Thoracic aorta (tissue), 2 donors: ENCODE data around the gene AK5. TPM values are rescaled to one million over a fixed set of nuclear protein-coding genes. Genes with fewer than 3 reads are reported as not detected.

ENCODE experiments used
- ATAC-seq: fragments of 150-250 bp; one replicate; pipeline ENCODE4 v1.8.0; 2017; ENCODE audit warnings: low read depth; ENCODE audit not compliant: insufficient number of reproducible peaks, low FRiP score
- DNase-seq: peaks from one replicate; pipeline ENCODE4 v3.0.0-alpha.2; 2020; ENCODE audit warnings: low spot score
- H3K27ac ChIP-seq, 2 donors: fragments of 200-600 bp; sonication (generic); 1 replicate in 1 of 2; 2 replicates in 1 of 2; pipeline ENCODE4 v1.5.1; 2016; ENCODE audit warnings: mild to moderate bottlenecking in 2 of 2, moderate library complexity in 2 of 2
- H3K27me3 ChIP-seq: fragments of 200-600 bp; sonication (generic); replicated peaks from 2 replicates; pipeline ENCODE4 v1.6.0; 2016; ENCODE audit warnings: mild to moderate bottlenecking; ENCODE audit not compliant: insufficient read depth
- H3K36me3 ChIP-seq: fragments of 200-600 bp; sonication (generic); one replicate; pipeline ENCODE4 v1.5.1; 2016
- H3K4me1 ChIP-seq, 2 donors: fragments of 200-600 bp; sonication (generic); 1 replicate in 1 of 2; 2 replicates in 1 of 2; pipeline versions ENCODE4 v1.5.1 to v1.6.0; 2016; ENCODE audit warnings: low read depth in 2 of 2, mild to moderate bottlenecking in 1 of 2; ENCODE audit not compliant: control insufficient read depth in 1 of 2
- H3K4me3 ChIP-seq: fragments of 200-600 bp; sonication (generic); 2 replicates; pipeline ENCODE4 v1.5.1; 2016; ENCODE audit warnings: mild to moderate bottlenecking
- H3K9me3 ChIP-seq: fragments of 200-600 bp; sonication (generic); 2 replicates; pipeline ENCODE4 v1.5.1; 2016
- CTCF ChIP-seq: fragments of 200-600 bp; sonication (generic); IDR thresholded peaks from one replicate; pipeline ENCODE4 v1.5.1; 2019; ENCODE audit warnings: antibody characterized with exemption
- total RNA-seq, 2 donors: library from RNA; depleted of rRNA; stranded (reverse); fragments of >200 nt; gene quantifications; one replicate each; pipeline versions ENCODE4 v1.1.0 to v1.2.3, GENCODE V29; 2016

The AK5 gene
- total RNA-seq, 2 donors from 2014 or later = 0.56 to 1.4 TPM

- ATAC-seq (no peak), DNase-seq (no peak)
- no peak overlapping the region for H3K27ac ChIP-seq
- no peaks in the 10 kb centered on the region for H3K27me3 ChIP-seq
- peaks cover 29% of the 10 kb centered on the region for H3K36me3 ChIP-seq
- H3K9me3 ChIP-seq = no peaks in the 10 kb centered on the region
- H3K4me1 ChIP-seq = no peaks in the 10 kb centered on the region
- no peak overlapping the region for H3K4me3 ChIP-seq
- no peak for TF ChIP-seq CTCF
Measured at GRCh38 chr1:77565321-77565720, 283.5 kb downstream of the AK5 start.

GRCh38 chr1:77571642-77572041 is 289.8 kb downstream of the AK5 start:
- ATAC-seq (no peak), DNase-seq (no peak)
- no peak overlapping the region for H3K4me3 ChIP-seq
- H3K9me3 ChIP-seq = no peaks in the 10 kb centered on the region
- H3K4me1 ChIP-seq = no peaks in the 10 kb centered on the region
- no peak overlapping the region for H3K27ac ChIP-seq
- no peaks in the 10 kb centered on the region for H3K27me3 ChIP-seq
- no peak for TF ChIP-seq CTCF
- peaks cover 29% of the 10 kb centered on the region for H3K36me3 ChIP-seq

- H3K4me3 ChIP-seq = no peak overlapping the region
- DNase-seq = no peak
- no peaks in the 10 kb centered on the region for H3K9me3 ChIP-seq
- no peaks in the 10 kb centered on the region for H3K4me1 ChIP-seq
- H3K36me3 ChIP-seq = peaks cover 17% of the 10 kb centered on the region
- TF ChIP-seq CTCF = no peak
- no peak for ATAC-seq
- H3K27me3 ChIP-seq = no peaks in the 10 kb centered on the region
- no peak overlapping the region for H3K27ac ChIP-seq
Measured at GRCh38 chr1:77579547-77579946, 297.7 kb downstream of the AK5 start.

- H3K27ac ChIP-seq = no peak overlapping the region
- H3K36me3 ChIP-seq = peaks cover 10% of the 10 kb centered on the region
- no peak overlapping the region for H3K4me3 ChIP-seq
- no peaks in the 10 kb centered on the region for H3K27me3 ChIP-seq
- ATAC-seq (no peak), DNase-seq (no peak)
- TF ChIP-seq CTCF = no peak
- no peaks in the 10 kb centered on the region for H3K4me1 ChIP-seq
- no peaks in the 10 kb centered on the region for H3K9me3 ChIP-seq
Measured at GRCh38 chr1:77582905-77583304, 301.1 kb downstream of the AK5 start.

- Histone ChIP-seq H3K36me3 (peaks cover 10% of the 10 kb centered on the region), H3K27ac (no peak overlapping the region)
- DNase-seq = no peak
Measured at GRCh38 chr1:77583483-77583882, 301.7 kb downstream of the AK5 start.

More at GRCh38 chr1:77583483-77583882, 301.7 kb downstream of the AK5 start:
- no peak for ATAC-seq
- Histone ChIP-seq H3K27me3 (no peaks in the 10 kb centered on the region), H3K4me1 (no peaks in the 10 kb centered on the region), H3K4me3 (no peak overlapping the region), H3K9me3 (no peaks in the 10 kb centered on the region)
- TF ChIP-seq CTCF = no peak
